ENCODE data around the gene ANO10.
"Not testable (repeated sequence)": the region's sequence is repeated elsewhere in the genome, so short reads cannot be mapped to it uniquely, and the experiment has no call there.

Gene ANO10

GRCh38 chr3:43621656-43622432 lies at the start of gene ANO10:
TSS of gene ANO10 (minus strand) at chr3:43622011. CDS start at chr3:43605852, 16,159 bp downstream.
- Histone ChIP-seq H3K9me3 (ENCODE audit: low read length) (no peaks in the 10 kb centered on the region), H3K4me1 (ENCODE audit: insufficient read depth, low read length) (peaks cover 7% of the 10 kb centered on the region), H3K36me3 (ENCODE audit: insufficient read depth, low read length) (no peaks in the 10 kb centered on the region), H3K27me3 (ENCODE audit: control insufficient read depth in 1 of 2, insufficient read depth in 2 of 2, low read length in 2 of 2) (no peaks in the 10 kb centered on the region), H3K4me3 (ENCODE audit: low read depth in 1 of 2, low read length in 2 of 2) (peak within 1 kb of the TSS; percentile 71 to 83), H3K27ac (ENCODE audit: low read depth, low read length) (peak within 1 kb of the TSS; percentile 82), H3K9ac (ENCODE audit: low read length) (peak within 1 kb of the TSS; percentile 72)

- Histone ChIP-seq H3K36me3 (ENCODE audit: insufficient read depth, low read length) (no peaks in the 10 kb centered on the region), H3K9me3 (ENCODE audit: low read length) (no peaks in the 10 kb centered on the region), H3K9ac (ENCODE audit: low read length) (no peak overlapping the region), H3K4me3 (ENCODE audit: low read depth in 1 of 2, low read length in 2 of 2) (no peak overlapping the region), H3K4me1 (ENCODE audit: insufficient read depth, low read length) (no peaks in the 10 kb centered on the region), H3K27me3 (ENCODE audit: control insufficient read depth in 1 of 2, insufficient read depth in 2 of 2, low read length in 2 of 2) (no peaks in the 10 kb centered on the region), H3K27ac (ENCODE audit: low read depth, low read length) (no peak overlapping the region)
These were observed 49.1 kb upstream of the ANO10 start for GRCh38 chr3:43670635-43671522.

- not testable (repeated sequence) for H3K36me3 ChIP-seq (ENCODE audit: insufficient read depth, low read length); H3K27me3 ChIP-seq (ENCODE audit: control insufficient read depth in 1 of 2, insufficient read depth in 2 of 2, low read length in 2 of 2)
These were observed 43.2 kb upstream of the ANO10 start for GRCh38 chr3:43665011-43665410.

GRCh38 chr3:43661376-43661775 lies 39.6 kb upstream of the ANO10 start:
- not testable (repeated sequence) for H3K27ac ChIP-seq (ENCODE audit: low read depth, low read length); H3K9ac ChIP-seq (ENCODE audit: low read length); H3K9me3 ChIP-seq (ENCODE audit: low read length); H3K4me3 ChIP-seq (ENCODE audit: low read depth in 1 of 2, low read length in 2 of 2); H3K36me3 ChIP-seq (ENCODE audit: insufficient read depth, low read length); H3K4me1 ChIP-seq (ENCODE audit: insufficient read depth, low read length); H3K27me3 ChIP-seq (ENCODE audit: control insufficient read depth in 1 of 2, insufficient read depth in 2 of 2, low read length in 2 of 2)

More at GRCh38 chr3:43665011-43665410, 43.2 kb upstream of the ANO10 start:
- H3K9ac ChIP-seq (ENCODE audit: low read length); H3K4me1 ChIP-seq (ENCODE audit: insufficient read depth, low read length); H3K27ac ChIP-seq (ENCODE audit: low read depth, low read length); H3K4me3 ChIP-seq (ENCODE audit: low read depth in 1 of 2, low read length in 2 of 2); H3K9me3 ChIP-seq (ENCODE audit: low read length): not testable (repeated sequence)

GRCh38 chr3:43659250-43659880 lies 37.6 kb upstream of the ANO10 start:
- H3K27ac ChIP-seq (ENCODE audit: low read depth, low read length), result no peak overlapping the region
- no peaks in the 10 kb centered on the region for H3K9me3 ChIP-seq (ENCODE audit: low read length)
- no peaks in the 10 kb centered on the region for H3K4me1 ChIP-seq (ENCODE audit: insufficient read depth, low read length)
- no peak overlapping the region for H3K9ac ChIP-seq (ENCODE audit: low read length)
- no peaks in the 10 kb centered on the region for H3K36me3 ChIP-seq (ENCODE audit: insufficient read depth, low read length)
- no peak overlapping the region for H3K4me3 ChIP-seq (ENCODE audit: low read depth in 1 of 2, low read length in 2 of 2)
- H3K27me3 ChIP-seq (ENCODE audit: control insufficient read depth in 1 of 2, insufficient read depth in 2 of 2, low read length in 2 of 2), result no peaks in the 10 kb centered on the region

GRCh38 chr3:43656390-43656789 lies 34.6 kb upstream of the ANO10 start:
- not testable (repeated sequence) for H3K27ac ChIP-seq (ENCODE audit: low read depth, low read length); H3K36me3 ChIP-seq (ENCODE audit: insufficient read depth, low read length); H3K4me3 ChIP-seq (ENCODE audit: low read depth in 1 of 2, low read length in 2 of 2); H3K4me1 ChIP-seq (ENCODE audit: insufficient read depth, low read length); H3K9ac ChIP-seq (ENCODE audit: low read length); H3K27me3 ChIP-seq (ENCODE audit: control insufficient read depth in 1 of 2, insufficient read depth in 2 of 2, low read length in 2 of 2); H3K9me3 ChIP-seq (ENCODE audit: low read length)

- H3K36me3 ChIP-seq (ENCODE audit: insufficient read depth, low read length), result no peaks in the 10 kb centered on the region
- H3K4me3 ChIP-seq (ENCODE audit: low read depth in 1 of 2, low read length in 2 of 2), result no peak overlapping the region
- H3K9me3 ChIP-seq (ENCODE audit: low read length), result no peaks in the 10 kb centered on the region
- no peak overlapping the region for H3K9ac ChIP-seq (ENCODE audit: low read length)
- no peaks in the 10 kb centered on the region for H3K27me3 ChIP-seq (ENCODE audit: control insufficient read depth in 1 of 2, insufficient read depth in 2 of 2, low read length in 2 of 2)
- no peak overlapping the region for H3K27ac ChIP-seq (ENCODE audit: low read depth, low read length)
- H3K4me1 ChIP-seq (ENCODE audit: insufficient read depth, low read length), result no peaks in the 10 kb centered on the region
These were observed 28.5 kb upstream of the ANO10 start for GRCh38 chr3:43650345-43650744.

GRCh38 chr3:43649365-43649968 lies 27.7 kb upstream of the ANO10 start:
- H3K4me3 ChIP-seq (ENCODE audit: low read depth in 1 of 2, low read length in 2 of 2), result no peak overlapping the region
- no peaks in the 10 kb centered on the region for H3K27me3 ChIP-seq (ENCODE audit: control insufficient read depth in 1 of 2, insufficient read depth in 2 of 2, low read length in 2 of 2)
- H3K4me1 ChIP-seq (ENCODE audit: insufficient read depth, low read length), result no peaks in the 10 kb centered on the region
- H3K9ac ChIP-seq (ENCODE audit: low read length), result no peak overlapping the region
- no peaks in the 10 kb centered on the region for H3K9me3 ChIP-seq (ENCODE audit: low read length)
- H3K36me3 ChIP-seq (ENCODE audit: insufficient read depth, low read length), result no peaks in the 10 kb centered on the region
- no peak overlapping the region for H3K27ac ChIP-seq (ENCODE audit: low read depth, low read length)

GRCh38 chr3:43648957-43649356 lies 27.1 kb upstream of the ANO10 start:
- no peaks in the 10 kb centered on the region for H3K36me3 ChIP-seq (ENCODE audit: insufficient read depth, low read length)
- no peaks in the 10 kb centered on the region for H3K4me1 ChIP-seq (ENCODE audit: insufficient read depth, low read length)
- no peaks in the 10 kb centered on the region for H3K9me3 ChIP-seq (ENCODE audit: low read length)
- H3K27me3 ChIP-seq (ENCODE audit: control insufficient read depth in 1 of 2, insufficient read depth in 2 of 2, low read length in 2 of 2), result no peaks in the 10 kb centered on the region
- no peak overlapping the region for H3K27ac ChIP-seq (ENCODE audit: low read depth, low read length)
- H3K4me3 ChIP-seq (ENCODE audit: low read depth in 1 of 2, low read length in 2 of 2), result no peak overlapping the region
- no peak overlapping the region for H3K9ac ChIP-seq (ENCODE audit: low read length)

GRCh38 chr3:43647331-43648166 lies 25.7 kb upstream of the ANO10 start:
- H3K4me3 ChIP-seq (ENCODE audit: low read depth in 1 of 2, low read length in 2 of 2), result no peak overlapping the region
- H3K9ac ChIP-seq (ENCODE audit: low read length), result no peak overlapping the region
- no peaks in the 10 kb centered on the region for H3K4me1 ChIP-seq (ENCODE audit: insufficient read depth, low read length)
- no peak overlapping the region for H3K27ac ChIP-seq (ENCODE audit: low read depth, low read length)
- no peaks in the 10 kb centered on the region for H3K36me3 ChIP-seq (ENCODE audit: insufficient read depth, low read length)
- no peaks in the 10 kb centered on the region for H3K27me3 ChIP-seq (ENCODE audit: control insufficient read depth in 1 of 2, insufficient read depth in 2 of 2, low read length in 2 of 2)
- H3K9me3 ChIP-seq (ENCODE audit: low read length), result no peaks in the 10 kb centered on the region
